Psoas muscle (tissue), 8 donors: ENCODE data around the gene SPEG. TPM values are rescaled to one million over a fixed set of nuclear protein-coding genes. Genes with fewer than 3 reads are reported as not detected.
A peak's percentile ranks its signal among the peaks of the same experiment; 100 is the strongest.

ENCODE experiments used
- ATAC-seq, 4 donors: fragments of 200-7000 bp; cut with Tn5 transposase; one replicate each; pipeline ENCODE4 v1.9.1; 2020; ENCODE audit warnings: moderate library complexity in 3 of 4, mild to moderate bottlenecking in 2 of 4
- DNase-seq, 2 donors: peaks; one replicate each; pipeline ENCODE4 v3.0.0-alpha.2; 2020
- H3K27ac ChIP-seq: fragments of 200-600 bp; one replicate; pipeline ENCODE4 v1.8.0; 2022
- H3K27me3 ChIP-seq, 3 donors: fragments of 200-600 bp in 1 of 3; one replicate each; pipeline versions ENCODE4 v1.6.1 to v1.8.0; 2013 to 2022; ENCODE audit warnings: low read length in 2 of 3, mild to moderate bottlenecking in 2 of 3, moderate library complexity in 1 of 3; ENCODE audit not compliant: insufficient read depth in 3 of 3
- H3K36me3 ChIP-seq, 2 donors: fragments of 200-600 bp in 1 of 2; one replicate each; pipeline versions ENCODE4 v1.6.1 to v1.8.0; 2013 to 2022; ENCODE audit warnings: low read depth in 1 of 2, mild to moderate bottlenecking in 1 of 2, moderate library complexity in 1 of 2; ENCODE audit not compliant: insufficient read depth in 1 of 2
- H3K4me1 ChIP-seq: fragments of 200-600 bp; one replicate; pipeline ENCODE4 v1.8.0; 2022
- H3K4me3 ChIP-seq: fragments of 200-600 bp; one replicate; pipeline ENCODE4 v1.8.0; 2022; ENCODE audit warnings: mild to moderate bottlenecking
- H3K9me3 ChIP-seq: fragments of 200-600 bp; one replicate; pipeline ENCODE4 v1.8.0; 2022
- CTCF ChIP-seq: fragments of 200-600 bp; IDR thresholded peaks from one replicate; pipeline ENCODE4 v1.8.0; 2022; ENCODE audit warnings: antibody characterized with exemption
- WGBS, 3 donors: extraction: QIAGEN DNeasy Blood & Tissue Kit; methylation state at CpG; one replicate each; pipeline versions ENCODE4 v1.1.6 to v1.1.7; 2013; 5-methylcytosine and 5-hydroxymethylcytosine counted together
- intact Hi-C, 2 donors: fragments of 100-400 bp; cut with DNase I; formaldehyde crosslinking; loops; one replicate each; pipeline versions ENCODE4 v1.11.0 to v1.14.2; 2022
- polyA plus RNA-seq, 3 donors: library from polyadenylated mRNA; stranded (reverse); fragments of 200-250 nt; gene quantifications; one replicate each; pipeline ENCODE4 v1.2.3, GENCODE V29; 2013
- total RNA-seq, 4 donors: library from RNA; stranded (reverse); fragmentation: NEBNext Ultra II Directional in 2 of 4; extraction: Animal tissue kit (Norgen Biotek cat#: 25700) in 2 of 4; gene quantifications; one replicate each; pipeline versions ENCODE4 v1.2.1 to v1.2.4, GENCODE V29; 2021 to 2023
- donor health status: healthy with polysubstance abuse.
- donor health status: DM: no; HTN: no; CAD: no; lungs with moderate emphysema.
- donor health status: Bipolar disorder and iron deficiency.
- donor health status: healthy.
- donor health status: DM: yes; HTN: yes; CAD: no.
- donor health status: DM: no; HTN: no; CAD: no.
- donor health status: DM: no; HTN: no; CAD: no.
- donor health status: DM: yes; HTN: yes; CAD: no.

Gene SPEG
- total and polyA plus RNA-seq, 7 donors: 34.8 to 419 (median 239) TPM

DNA sequence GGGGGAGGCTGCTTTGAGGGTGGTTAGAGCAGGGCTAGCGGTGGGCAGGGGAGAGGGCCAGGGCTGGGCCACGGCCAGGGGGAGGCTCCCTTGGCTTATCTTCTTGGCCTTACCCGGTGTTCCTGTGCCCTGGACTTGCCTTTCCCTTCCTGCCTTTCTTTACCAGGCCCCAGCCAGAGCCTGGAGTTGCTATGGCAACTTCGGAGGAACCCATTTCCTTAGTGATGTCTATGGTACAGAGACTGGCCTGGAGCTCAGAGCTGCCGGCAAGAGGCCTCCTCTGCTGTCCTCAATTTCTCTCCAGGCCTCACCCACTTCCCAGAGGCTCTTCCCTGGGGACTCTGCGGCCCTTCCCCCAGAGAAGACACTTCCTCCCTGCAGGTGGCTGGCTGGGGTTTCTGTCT lies 11.5 kb downstream of the SPEG start:
- Histone ChIP-seq H3K27me3 (no peaks in the 10 kb centered on the region), H3K4me1 (peaks cover 30% of the 10 kb centered on the region), H3K36me3 (peaks cover 0 to 51% of the 10 kb centered on the region in 2 donors), H3K4me3 (no peak overlapping the region), H3K27ac (peak overlapping the region; percentile 41), H3K9me3 (no peaks in the 10 kb centered on the region)
- intact Hi-C loops: no loop called here
- WGBS, 3 donors: 16 to 34% (median 21%) methylated on average over 6 of the region's 6 CpGs
- no peak for TF ChIP-seq CTCF
- ATAC-seq: peak in 2 of 4 donors; percentile 13 to 27
- peak; percentile 15 to 58 for DNase-seq

- Histone ChIP-seq H3K4me1 (peaks cover 31% of the 10 kb centered on the region), H3K36me3 (peaks cover 0 to 51% of the 10 kb centered on the region in 2 donors), H3K4me3 (no peak overlapping the region), H3K9me3 (no peaks in the 10 kb centered on the region), H3K27me3 (no peaks in the 10 kb centered on the region), H3K27ac (peak overlapping the region; percentile 41)
- 74 to 100% (median 86%) methylated on average over 1 of the region's 1 CpG for WGBS, 3 donors
- intact Hi-C loops: no loop called here
- no peak for TF ChIP-seq CTCF
- DNase-seq (no peak), ATAC-seq (no peak)
Observed at GRCh38 chr2:219446689-219447088, 12.0 kb downstream of the SPEG start.

- H3K4me3 ChIP-seq: no peak overlapping the region
- TF ChIP-seq CTCF: no peak
- peak; percentile 13 to 59 for DNase-seq
- intact Hi-C loops: no loop called here
- 61 to 72% (median 61%) methylated on average over 23 of the region's 23 CpGs for WGBS, 3 donors
- H3K36me3 ChIP-seq: peaks cover 0 to 51% of the 10 kb centered on the region in 2 donors
- H3K4me1 ChIP-seq: peaks cover 36% of the 10 kb centered on the region
- H3K27me3 ChIP-seq: no peaks in the 10 kb centered on the region
- ATAC-seq: no peak
- H3K27ac ChIP-seq: peak overlapping the region; percentile 19
- H3K9me3 ChIP-seq: no peaks in the 10 kb centered on the region
Observed at GRCh38 chr2:219447242-219448098, 12.8 kb downstream of the SPEG start.

GRCh38 chr2:219448099-219448775 lies 13.6 kb downstream of the SPEG start:
- no peaks in the 10 kb centered on the region for H3K9me3 ChIP-seq
- H3K4me3 ChIP-seq: no peak overlapping the region
- no peak for TF ChIP-seq CTCF
- intact Hi-C loops: no loop called here
- no peaks in the 10 kb centered on the region for H3K27me3 ChIP-seq
- DNase-seq: peak; percentile 6 to 50
- peaks cover 44% of the 10 kb centered on the region for H3K4me1 ChIP-seq
- 62 to 74% (median 67%) methylated on average over 69 to 88 of the region's 88 CpGs for WGBS, 3 donors
- peak overlapping the region; percentile 19 for H3K27ac ChIP-seq
- ATAC-seq: no peak
- peaks cover 0 to 49% of the 10 kb centered on the region in 2 donors for H3K36me3 ChIP-seq
